Spleen (tissue), 11 donors: ENCODE data around the gene RAB3A. TPM values are rescaled to one million over a fixed set of nuclear protein-coding genes. Genes with fewer than 3 reads are reported as not detected.

Experiments used
- DNase-seq: peaks from one replicate; pipeline ENCODE4 v3.0.0-alpha.2; 2020
- H3K27ac ChIP-seq, 8 donors: fragments of 200-600 bp; sonication (generic) in 7 of 8; 1 replicate in 4 of 8; 2 replicates in 4 of 8; pipeline versions ENCODE4 v1.5.0 to v1.8.0; 2016 to 2021; ENCODE audit warnings: inconsistent platforms in 4 of 8, mild to moderate bottlenecking in 4 of 8, moderate library complexity in 1 of 8
- H3K27me3 ChIP-seq, 7 donors: fragments of 200-600 bp; sonication (generic) in 6 of 7; replicated peaks in 1 of 7; 1 replicate in 4 of 7; 2 replicates in 3 of 7; pipeline versions ENCODE4 v1.5.0 to v1.8.0; 2016 to 2021; ENCODE audit warnings: inconsistent platforms in 3 of 7, mild to moderate bottlenecking in 1 of 7
- H3K36me3 ChIP-seq, 6 donors: fragments of 200-600 bp; sonication (generic) in 5 of 6; 1 replicate in 4 of 6; 2 replicates in 2 of 6; pipeline versions ENCODE4 v1.5.0 to v1.8.0; 2016 to 2021; ENCODE audit warnings: inconsistent platforms in 2 of 6
- H3K4me1 ChIP-seq, 6 donors: fragments of 200-600 bp; sonication (generic) in 5 of 6; 1 replicate in 3 of 6; 2 replicates in 3 of 6; pipeline versions ENCODE4 v1.5.0 to v1.8.0; 2016 to 2021; ENCODE audit warnings: inconsistent platforms in 3 of 6
- H3K4me3 ChIP-seq, 8 donors: fragments of 200-600 bp; sonication (generic) in 7 of 8; 1 replicate in 4 of 8; 2 replicates in 4 of 8; pipeline versions ENCODE4 v1.5.0 to v1.8.0; 2016 to 2021; ENCODE audit warnings: inconsistent platforms in 4 of 8, mild to moderate bottlenecking in 4 of 8, moderate library complexity in 2 of 8
- H3K9me3 ChIP-seq, 8 donors: fragments of 200-600 bp; sonication (generic) in 7 of 8; 1 replicate in 4 of 8; 2 replicates in 4 of 8; pipeline versions ENCODE4 v1.5.0 to v1.8.0; 2016 to 2021; ENCODE audit warnings: inconsistent platforms in 4 of 8
- CTCF ChIP-seq, 11 experiments: fragments of 200-600 bp in 7 of 11; fragments of 450-650 bp in 4 of 11; sonication (generic) in 4 of 11; IDR thresholded peaks in 8 of 11; conservative IDR thresholded peaks in 3 of 11; 1 replicate in 7 of 11; 2 replicates in 4 of 11; pipeline versions ENCODE4 v1.4.0 to v1.8.0; 2016 to 2021; ENCODE audit warnings: antibody characterized with exemption in 11 of 11, inconsistent platforms in 4 of 11, mild to moderate bottlenecking in 1 of 11
- POLR2A ChIP-seq, 3 donors: fragments of 450-650 bp; IDR thresholded peaks; one replicate each; pipeline ENCODE4 v1.5.1; 2017; ENCODE audit warnings: antibody characterized with exemption in 3 of 3, mild to moderate bottlenecking in 1 of 3
- POLR2AphosphoS5 ChIP-seq, 3 donors: sonication (generic); formaldehyde crosslinking; IDR thresholded peaks; one replicate each; pipeline ENCODE4 v1.5.1; 2017; ENCODE audit warnings: antibody characterized with exemption in 3 of 3
- WGBS, 5 donors: extraction: QIAGEN DNeasy Blood & Tissue Kit in 3 of 5; methylation state at CpG; one replicate each; pipeline versions ENCODE4 v1.1.5 to v1.1.7; 2013 to 2018; 5-methylcytosine and 5-hydroxymethylcytosine counted together
- intact Hi-C: fragments of 100-400 bp; cut with DNase I; formaldehyde crosslinking; loops from one replicate; pipeline ENCODE4 v1.15.0; 2023; ENCODE audit warnings: low total_unique reads
- polyA plus RNA-seq, 3 donors: library from polyadenylated mRNA; stranded (reverse); fragments of 200-250 nt; gene quantifications; one replicate each; pipeline ENCODE4 v1.2.1, GENCODE V29; 2013
- total RNA-seq, 7 donors: library from RNA; depleted of rRNA in 3 of 7; stranded (reverse); fragments of >200 nt in 3 of 7; fragmentation: NEBNext Ultra II Directional in 4 of 7; extraction: Animal tissue kit (Norgen Biotek cat#: 25700) in 4 of 7; gene quantifications; one replicate each; pipeline versions ENCODE4 v1.1.0 to v1.2.1, GENCODE V29; 2016 to 2021
- donor health status: healthy with polysubstance abuse.
- donor health status: DM: no; HTN: no; CAD: no; lungs with moderate emphysema.
- donor health status: DM: no; HTN: no; CAD: no.
- donor health status: Bipolar disorder and iron deficiency.
- donor health status: healthy.
- donor health status: DM: no; HTN: no; CAD: no.
- donor health status: DM: yes; HTN: yes; CAD: no.

The RAB3A gene
- total and polyA plus RNA-seq, 10 donors, result 0.72 to 6.6 (median 1.6) TPM

GRCh38 chr19:18156841-18157464 lies 46.9 kb downstream of the RAB3A start:
- intact Hi-C loops, result no loop called here
- Histone ChIP-seq H3K4me3 (no peak overlapping the region), H3K27me3 (no peaks in the 10 kb centered on the region), H3K9me3 (no peaks in the 10 kb centered on the region), H3K27ac (peak overlapping the region in 7 of 8 donors; percentile 3 to 68 (median 33)), H3K36me3 (peaks cover 0 to 20% (median 8%) of the 10 kb centered on the region in 6 donors), H3K4me1 (peaks cover 24 to 89% (median 59%) of the 10 kb centered on the region in 6 donors)
- 47 to 64% (median 51%) methylated on average over 10 to 22 of the region's 22 CpGs for WGBS, 5 donors
- DNase-seq, result peak; percentile 89
- TF ChIP-seq POLR2AphosphoS5 (IDR thresholded peaks at IDR 0.05) (peak; percentile 46 to 79 (median 67)), POLR2A (IDR thresholded peaks at IDR 0.05) (no peak)

- Histone ChIP-seq H3K27ac (peak overlapping the region in 5 of 8 donors; percentile 4 to 68 (median 54)), H3K4me1 (peaks cover 25 to 89% (median 59%) of the 10 kb centered on the region in 6 donors), H3K27me3 (no peaks in the 10 kb centered on the region), H3K9me3 (no peaks in the 10 kb centered on the region), H3K4me3 (no peak overlapping the region), H3K36me3 (peaks cover 0 to 19% (median 7%) of the 10 kb centered on the region in 6 donors)
- peak; percentile 73 for DNase-seq
- intact Hi-C loops, result no loop called here
- no peak for TF ChIP-seq POLR2A (IDR thresholded peaks at IDR 0.05)
- TF ChIP-seq CTCF (IDR thresholded peaks at IDR 0.05 in 8 of 11, conservative IDR thresholded peaks at IDR 0.05 in 3 of 11), result no peak
- no peak for TF ChIP-seq POLR2AphosphoS5 (IDR thresholded peaks at IDR 0.05)
- WGBS, 5 donors, result 81 to 94% (median 89%) methylated on average over 5 to 6 of the region's 6 CpGs
Measured at GRCh38 chr19:18156268-18156667, 47.6 kb downstream of the RAB3A start.

GRCh38 chr19:18155095-18156087 lies 48.5 kb downstream of the RAB3A start:
- no peak for TF ChIP-seq POLR2A (IDR thresholded peaks at IDR 0.05)
- TF ChIP-seq CTCF (IDR thresholded peaks at IDR 0.05 in 8 of 11, conservative IDR thresholded peaks at IDR 0.05 in 3 of 11), result no peak
- TF ChIP-seq POLR2AphosphoS5 (IDR thresholded peaks at IDR 0.05), result no peak
- Histone ChIP-seq H3K4me1 (peaks cover 22 to 90% (median 53%) of the 10 kb centered on the region in 6 donors), H3K27me3 (no peaks in the 10 kb centered on the region), H3K27ac (peak overlapping the region in 3 of 8 donors; percentile 54 to 68 (median 64)), H3K36me3 (peaks cover 0 to 28% (median 7%) of the 10 kb centered on the region in 6 donors), H3K9me3 (no peaks in the 10 kb centered on the region), H3K4me3 (no peak overlapping the region)
- 93 to 96% (median 94%) methylated on average over 17 to 43 of the region's 43 CpGs for WGBS, 5 donors
- intact Hi-C loops, result no loop called here
- peak; percentile 81 for DNase-seq

GRCh38 chr19:18153556-18154134 lies 50.2 kb downstream of the RAB3A start:
- no peak for TF ChIP-seq POLR2AphosphoS5 (IDR thresholded peaks at IDR 0.05)
- Histone ChIP-seq H3K9me3 (no peaks in the 10 kb centered on the region), H3K4me1 (peaks cover 22 to 80% (median 50%) of the 10 kb centered on the region in 6 donors), H3K4me3 (peak overlapping the region; percentile 53 to 92 (median 78)), H3K27me3 (no peaks in the 10 kb centered on the region), H3K36me3 (peaks cover 0 to 45% (median 17%) of the 10 kb centered on the region in 6 donors), H3K27ac (peak overlapping the region; percentile 95 to 99 (median 96))
- peak; percentile 91 for DNase-seq
- WGBS, 5 donors, result 3 to 8% (median 4%) methylated on average over 16 to 38 of the region's 38 CpGs
- intact Hi-C loops, result loop anchor here (5.0 kb wide), 1 partner anchor 41 kb away; no protein-coding TSS in a partner anchor
